CD4-positive, alpha-beta T cell treated with Interferon alpha-2 for 1 hour (primary cell): ENCODE results near the gene DENND4A.
"Not testable (repeated sequence)": the region's sequence is repeated elsewhere in the genome, so short reads cannot be mapped to it uniquely, and the experiment has no call there.

ENCODE experiments used
- DNase-seq, 2 donors: peaks; one replicate each; pipeline ENCODE4 v3.0.0-alpha.2; 2020 to 2022

Gene DENND4A

GRCh38 chr15:65751431-65751830 is 40.7 kb downstream of the DENND4A start:
- no peak for DNase-seq

GRCh38 chr15:65747265-65747664 is 44.8 kb downstream of the DENND4A start:
- no peak for DNase-seq

- DNase-seq, result no peak
Observed at GRCh38 chr15:65743637-65744252, 48.3 kb downstream of the DENND4A start.

GRCh38 chr15:65740148-65740547 is 51.9 kb downstream of the DENND4A start:
- no peak for DNase-seq

- no peak for DNase-seq
Observed at GRCh38 chr15:65738649-65739048, 53.4 kb downstream of the DENND4A start.

GRCh38 chr15:65733599-65733998 is 58.5 kb downstream of the DENND4A start:
- DNase-seq, result not testable (repeated sequence)

- no peak for DNase-seq
Observed at GRCh38 chr15:65732698-65733097, 59.4 kb downstream of the DENND4A start.

- no peak for DNase-seq
Observed at GRCh38 chr15:65731926-65732325, 60.2 kb downstream of the DENND4A start.

GRCh38 chr15:65730549-65731172 is 61.4 kb downstream of the DENND4A start:
- DNase-seq, result no peak

GRCh38 chr15:65724464-65725215 is 67.5 kb downstream of the DENND4A start:
- no peak for DNase-seq

- no peak for DNase-seq
Observed at GRCh38 chr15:65723876-65724275, 68.2 kb downstream of the DENND4A start.

- DNase-seq, result no peak
Observed at GRCh38 chr15:65722191-65722590, 69.9 kb downstream of the DENND4A start.

- DNase-seq, result no peak
Observed at GRCh38 chr15:65712415-65712814, 79.7 kb downstream of the DENND4A start.

- no peak for DNase-seq
Observed at GRCh38 chr15:65695081-65695480, 97.0 kb downstream of the DENND4A start.

GRCh38 chr15:65690778-65691177 is 101.3 kb downstream of the DENND4A start:
- DNase-seq, result no peak

GRCh38 chr15:65690173-65690572 is 101.9 kb downstream of the DENND4A start:
- no peak for DNase-seq

GRCh38 chr15:65688462-65688861 is 103.6 kb downstream of the DENND4A start:
- no peak for DNase-seq

- no peak for DNase-seq
Observed at GRCh38 chr15:65682404-65682911, 109.6 kb downstream of the DENND4A start.

GRCh38 chr15:65680544-65680943 is 111.5 kb downstream of the DENND4A start:
- no peak for DNase-seq

GRCh38 chr15:65676123-65676522 is 116.0 kb downstream of the DENND4A start:
- no peak for DNase-seq

- no peak for DNase-seq
Observed at GRCh38 chr15:65675551-65675950, 116.5 kb downstream of the DENND4A start.

- no peak for DNase-seq
Observed at GRCh38 chr15:65666257-65666656, 125.8 kb downstream of the DENND4A start.

- DNase-seq, result no peak
Observed at GRCh38 chr15:65663521-65663920, 128.6 kb downstream of the DENND4A start.

- DNase-seq, result no peak
Observed at GRCh38 chr15:65660927-65661326, 131.2 kb downstream of the DENND4A start.
